HG03354 (cell line): ENCODE results near the gene ALDH1A2.

Source experiments
- ATAC-seq: cut with Tn5 transposase; IDR thresholded peaks from one replicate; pipeline ENCODE4 v1.9.1; 2021; ENCODE audit warnings: mild to moderate bottlenecking; ENCODE audit not compliant: unreplicated experiment, poor library complexity, severe bottlenecking

Gene ALDH1A2

DNA sequence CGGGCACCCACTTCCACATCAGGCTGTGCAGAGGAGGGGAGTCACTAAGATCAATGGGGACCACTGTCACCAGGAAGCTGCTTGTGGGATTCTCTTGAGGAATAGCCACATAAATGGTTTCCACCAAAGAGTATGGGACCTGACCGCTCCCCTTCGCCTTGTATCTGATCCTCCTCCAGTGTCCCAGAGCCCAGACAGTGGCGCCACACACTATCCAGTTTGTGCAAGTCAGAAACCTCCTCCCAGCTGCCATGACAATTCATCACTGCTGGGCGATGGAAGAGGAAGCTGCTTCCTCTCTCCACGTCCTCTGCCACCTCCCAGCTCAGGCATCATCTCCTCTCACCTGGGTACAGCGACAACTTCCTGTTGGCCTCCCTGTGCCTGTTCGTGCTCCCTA is 147.5 kb downstream of the ALDH1A2 start:
- ATAC-seq: no peak

DNA sequence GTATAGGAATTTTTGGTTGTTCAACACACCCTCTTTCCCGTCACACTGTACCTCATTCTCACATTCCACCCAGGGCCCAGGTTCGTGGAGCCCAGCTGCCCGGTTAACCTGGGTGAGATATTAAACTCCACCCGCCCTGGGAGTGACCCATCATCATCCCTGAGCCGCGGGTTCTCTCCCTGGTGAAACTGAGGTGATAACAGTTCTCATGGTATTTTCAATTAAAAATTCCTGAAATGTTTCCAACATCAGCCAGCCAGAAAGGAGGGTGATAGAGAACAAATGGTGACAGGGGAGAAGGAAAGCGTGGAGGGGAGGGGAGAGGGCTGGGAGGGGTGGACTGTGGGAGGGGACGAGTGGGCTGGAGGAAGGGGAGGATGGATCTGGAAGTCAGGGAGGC is 148.8 kb downstream of the ALDH1A2 start:
- ATAC-seq: no peak

DNA sequence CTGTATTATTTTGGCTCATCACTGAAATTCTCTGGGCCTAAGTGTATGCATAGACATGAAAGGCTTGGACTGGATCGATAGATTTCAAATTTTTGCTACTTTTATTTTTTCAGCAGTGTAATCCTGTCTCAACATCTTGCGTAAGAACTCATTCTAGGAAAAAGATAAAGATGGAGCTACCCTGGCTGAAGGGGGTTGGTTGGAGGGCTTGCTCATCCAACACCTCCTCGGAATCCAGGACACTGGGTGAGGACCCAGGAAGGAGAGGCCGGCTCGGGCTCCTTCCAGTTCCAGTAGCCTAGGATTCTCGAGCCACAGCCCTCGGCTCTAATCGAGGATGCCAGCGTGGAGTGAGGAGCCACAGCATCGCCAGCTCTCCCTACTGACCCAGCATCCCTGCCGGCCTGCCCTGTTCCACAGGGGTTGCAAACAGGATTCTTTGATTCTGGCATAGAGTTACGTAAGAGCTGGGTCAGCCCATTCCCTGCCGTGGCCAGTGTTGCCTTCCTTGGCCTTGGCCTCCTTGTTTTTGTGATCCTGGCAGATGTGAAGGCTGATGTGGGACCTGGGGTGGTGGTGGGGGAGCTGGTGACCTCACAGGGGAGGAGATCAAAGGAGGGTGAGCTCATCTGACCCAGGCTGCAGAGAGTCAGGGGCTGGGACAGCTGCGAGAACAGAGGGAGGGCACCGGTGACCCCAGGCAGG is 149.5 kb downstream of the ALDH1A2 start:
- ATAC-seq: no peak

- ATAC-seq: no peak
Observed at GRCh38 chr15:57914350-57915055, 151.0 kb downstream of the ALDH1A2 start.

- ATAC-seq: no peak
Observed at GRCh38 chr15:57911247-57911646, 154.3 kb downstream of the ALDH1A2 start.

DNA sequence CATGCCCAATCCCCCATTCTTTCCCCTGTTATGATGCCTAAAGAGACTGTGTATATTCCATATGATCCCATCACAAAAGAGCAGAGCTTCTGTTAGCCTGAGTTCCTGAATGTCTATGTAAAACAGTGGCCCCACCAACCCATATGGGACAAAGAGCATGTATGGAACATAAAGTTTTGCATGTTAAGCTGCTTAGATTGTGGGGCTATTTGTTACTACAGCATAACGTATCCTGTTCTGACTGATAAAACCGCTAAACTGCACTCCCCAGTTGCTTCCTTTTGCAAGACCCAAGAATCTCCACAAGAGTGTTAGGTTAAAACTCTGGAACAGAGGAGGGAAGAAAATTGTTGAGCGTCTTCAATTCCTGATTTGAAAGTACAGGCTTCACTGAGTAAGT is 154.8 kb downstream of the ALDH1A2 start:
- ATAC-seq: no peak

DNA sequence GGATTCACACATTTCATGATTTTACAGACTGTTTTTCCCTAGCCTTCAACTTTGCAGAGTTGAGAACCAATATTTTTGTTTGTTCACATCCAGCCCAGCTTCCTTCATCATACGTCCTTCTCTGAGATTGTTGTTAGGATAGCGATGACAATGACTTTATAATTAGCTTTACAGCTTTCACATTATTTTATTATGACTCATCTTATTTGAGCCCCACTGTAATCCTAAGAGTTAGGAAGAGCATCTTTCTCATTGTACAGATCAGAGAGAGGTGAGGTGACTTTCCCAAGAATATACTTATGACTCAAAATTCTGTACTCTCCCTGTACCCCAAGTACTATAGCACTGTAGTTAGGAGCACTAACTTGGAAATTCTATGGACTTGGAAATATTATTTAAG is 156.1 kb downstream of the ALDH1A2 start:
- no peak for ATAC-seq

- no peak for ATAC-seq
Observed at GRCh38 chr15:57903626-57904025, 161.9 kb downstream of the ALDH1A2 start.
